NCI-H1105 (cell line): ENCODE measurements around the gene CPSF7.
A peak's percentile ranks its signal among the peaks of the same experiment; 100 is the strongest.
"Not testable (repeated sequence)": the region's sequence is repeated elsewhere in the genome, so short reads cannot be mapped to it uniquely, and the experiment has no call there.

ENCODE experiments used
- DNase-seq: peaks from one replicate; lab custom pipeline; 2025; lab: John Stamatoyannopoulos, UW

CPSF7 gene

GRCh38 chr11:61439615-61440014, 9.8 kb upstream of the CPSF7 start:
- no peak for DNase-seq

DNA sequence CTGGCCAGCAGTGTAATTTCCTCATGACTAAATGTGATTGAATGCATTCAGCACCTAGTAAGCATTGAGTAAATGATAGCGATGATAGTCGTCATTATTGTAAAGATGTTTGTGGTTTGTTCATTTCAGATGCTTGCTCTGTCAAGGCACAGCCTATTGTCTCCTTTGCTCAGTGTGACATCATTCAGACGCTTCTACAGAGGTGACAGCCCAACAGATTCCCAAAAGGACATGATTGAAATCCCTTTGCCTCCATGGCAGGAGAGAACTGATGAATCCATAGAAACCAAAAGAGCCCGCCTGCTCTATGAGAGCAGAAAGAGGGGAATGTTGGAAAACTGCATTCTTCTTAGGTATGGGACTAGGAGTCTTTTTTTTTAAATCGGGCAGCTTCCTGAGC, 7.7 kb upstream of the CPSF7 start:
- no peak for DNase-seq

DNA sequence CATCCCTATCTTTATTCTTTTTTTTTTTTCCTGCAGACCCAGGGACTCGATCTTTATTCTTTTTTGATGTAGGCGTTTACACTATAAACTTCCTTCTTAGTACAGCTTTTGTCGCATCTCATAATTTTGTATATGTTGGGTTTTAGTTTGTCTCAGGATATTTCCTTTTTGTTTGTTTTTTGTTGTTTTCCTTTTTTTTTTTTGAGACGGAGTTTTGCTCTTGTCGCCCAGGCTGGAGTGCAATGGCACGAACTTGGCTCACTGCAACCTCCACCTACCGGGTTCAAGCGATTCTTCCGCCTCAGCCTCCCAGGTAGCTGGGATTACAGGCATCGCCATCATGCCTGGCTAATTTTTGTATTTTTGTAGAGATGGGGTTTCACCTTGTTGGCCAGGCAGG, 1.1 kb upstream of the CPSF7 start:
- not testable (repeated sequence) for DNase-seq

- peak; percentile 67 for DNase-seq
Measured at GRCh38 chr11:61429346-61429690, 457 bp downstream of the CPSF7 start.

DNA sequence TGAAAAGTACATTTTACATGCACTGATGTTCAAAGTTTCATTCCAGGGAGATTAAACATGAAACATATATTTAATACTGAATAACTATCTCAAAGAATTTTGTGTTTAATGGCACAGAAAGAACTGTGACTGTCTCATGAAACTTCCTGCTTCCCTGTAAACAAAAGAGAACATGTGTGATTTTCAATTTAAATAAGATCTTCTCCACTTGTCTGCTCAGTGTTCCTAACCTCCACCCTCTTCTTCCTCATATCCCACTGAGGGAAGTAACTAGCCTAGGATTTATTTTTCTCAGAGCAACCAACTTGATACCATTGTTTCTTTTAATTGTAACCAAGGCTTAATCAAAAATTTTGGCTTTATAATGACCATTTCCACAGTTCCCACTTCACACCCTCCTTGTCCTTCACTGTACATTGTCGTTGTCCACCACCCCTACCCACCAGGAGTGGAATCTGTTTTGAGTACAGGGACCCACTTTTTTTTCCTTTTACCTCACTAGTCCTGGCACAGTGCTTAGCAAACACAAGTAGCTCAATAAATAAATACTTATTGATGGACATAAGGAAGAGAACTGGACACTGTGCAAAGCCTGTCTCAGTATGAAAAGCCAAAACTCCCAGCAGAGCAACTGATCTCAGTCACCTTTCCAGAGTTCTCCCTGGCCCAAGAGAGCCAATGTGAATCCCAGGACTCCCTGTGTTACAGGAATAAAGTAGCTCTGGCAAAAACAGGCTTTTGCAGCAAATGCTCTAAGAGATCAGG, 4.2 kb downstream of the CPSF7 start:
- DNase-seq = no peak

GRCh38 chr11:61422226-61422625, 7.5 kb downstream of the CPSF7 start:
- DNase-seq = no peak

DNA sequence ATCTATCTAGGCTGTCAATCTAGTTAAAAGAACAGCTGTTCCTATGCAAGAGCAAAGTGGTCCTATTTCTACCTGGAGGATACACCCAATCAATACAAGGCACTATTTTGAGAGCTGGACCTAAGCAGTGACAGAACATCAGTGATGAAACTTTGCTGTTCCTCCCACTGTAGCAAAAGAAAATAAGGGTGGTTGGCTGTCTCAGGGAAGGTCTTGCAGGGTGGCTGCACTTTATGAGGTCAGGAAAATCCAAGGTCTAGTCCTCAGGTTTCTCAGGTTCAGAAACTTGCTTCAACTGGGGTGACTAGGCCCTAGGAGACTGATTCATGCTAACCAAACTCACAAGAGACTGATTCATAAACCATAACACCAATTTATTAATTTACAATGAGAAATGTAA, 11.6 kb downstream of the CPSF7 start:
- no peak for DNase-seq

DNA sequence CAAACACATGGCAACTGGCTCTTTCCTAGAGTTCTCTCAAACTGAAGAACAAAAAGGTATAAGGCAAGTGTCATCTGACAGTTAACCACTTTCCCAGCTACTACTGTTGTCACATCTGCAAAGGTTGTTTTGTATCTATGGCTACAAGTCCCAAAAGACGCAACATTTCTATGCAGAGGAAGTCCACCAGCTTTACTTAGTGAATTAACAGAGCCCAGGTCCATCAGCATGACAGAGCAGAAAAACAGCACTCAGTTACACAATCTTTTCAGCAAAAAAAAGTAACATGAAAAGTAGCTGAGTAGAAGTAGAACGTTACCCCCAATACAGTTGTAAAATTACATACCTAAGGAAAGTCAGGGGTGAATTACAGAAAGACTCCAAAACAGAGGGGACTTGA, 12.1 kb downstream of the CPSF7 start:
- DNase-seq = no peak

DNA sequence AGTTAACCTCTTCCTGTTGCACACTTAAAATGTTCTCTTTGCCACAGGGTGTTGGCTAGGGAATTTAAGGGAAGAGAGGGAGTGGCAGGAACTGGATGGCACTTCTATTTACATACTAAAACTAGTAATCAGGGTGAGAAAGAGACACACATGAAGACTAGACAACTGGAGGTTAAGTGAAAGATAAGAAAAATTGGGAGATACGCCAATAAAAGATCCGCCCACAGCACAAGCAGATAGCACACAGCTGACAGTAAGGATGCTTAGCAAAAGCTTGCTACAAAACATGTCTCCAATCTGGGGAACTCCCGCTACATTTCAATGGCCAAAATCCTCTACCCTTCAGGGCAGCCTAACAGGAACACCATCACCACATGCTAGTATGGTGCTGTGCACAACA, 12.8 kb downstream of the CPSF7 start:
- DNase-seq = no peak

GRCh38 chr11:61415381-61415780, 14.4 kb downstream of the CPSF7 start:
- DNase-seq = no peak

- DNase-seq = no peak
Measured at GRCh38 chr11:61414547-61414946, 15.2 kb downstream of the CPSF7 start.

DNA sequence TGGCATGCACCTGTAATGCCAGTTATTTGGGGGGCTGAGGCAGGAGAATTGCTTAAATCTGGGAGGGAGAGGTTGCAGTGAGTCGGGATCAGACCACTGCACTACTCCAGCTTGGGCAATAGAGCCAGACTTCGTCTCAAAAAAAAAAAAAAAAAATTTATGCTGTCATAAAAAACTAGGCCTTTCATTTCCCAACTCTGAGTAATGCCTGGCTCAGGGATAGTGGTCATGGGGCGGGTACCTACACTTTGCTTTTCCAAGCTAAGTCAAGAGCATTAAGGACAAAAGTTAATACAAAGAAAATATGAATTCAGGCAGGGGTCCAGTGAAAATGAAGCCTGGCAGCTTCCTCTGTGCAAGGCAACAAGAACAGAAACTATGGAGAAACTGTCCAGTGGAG, 16.3 kb downstream of the CPSF7 start:
- no peak for DNase-seq

DNA sequence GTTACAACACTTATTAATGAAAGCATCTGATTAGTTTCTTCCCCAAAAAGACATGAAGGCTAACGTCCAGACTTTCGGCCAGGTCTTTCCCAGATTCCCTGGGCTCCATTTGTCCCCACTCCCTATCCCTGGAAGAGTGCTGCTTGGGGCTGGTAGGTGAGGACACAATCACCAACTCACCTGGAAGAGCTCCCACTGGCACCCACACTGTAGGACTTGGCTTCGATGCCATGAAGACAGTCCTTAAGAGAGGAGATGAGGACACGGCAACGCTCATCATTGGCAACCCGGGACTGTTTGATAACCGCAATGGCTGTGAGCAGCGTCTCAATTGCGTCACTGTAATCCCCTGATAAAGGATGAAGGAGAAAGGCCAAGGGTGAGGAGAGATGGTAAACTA, 18.2 kb downstream of the CPSF7 start:
- DNase-seq = no peak

DNA sequence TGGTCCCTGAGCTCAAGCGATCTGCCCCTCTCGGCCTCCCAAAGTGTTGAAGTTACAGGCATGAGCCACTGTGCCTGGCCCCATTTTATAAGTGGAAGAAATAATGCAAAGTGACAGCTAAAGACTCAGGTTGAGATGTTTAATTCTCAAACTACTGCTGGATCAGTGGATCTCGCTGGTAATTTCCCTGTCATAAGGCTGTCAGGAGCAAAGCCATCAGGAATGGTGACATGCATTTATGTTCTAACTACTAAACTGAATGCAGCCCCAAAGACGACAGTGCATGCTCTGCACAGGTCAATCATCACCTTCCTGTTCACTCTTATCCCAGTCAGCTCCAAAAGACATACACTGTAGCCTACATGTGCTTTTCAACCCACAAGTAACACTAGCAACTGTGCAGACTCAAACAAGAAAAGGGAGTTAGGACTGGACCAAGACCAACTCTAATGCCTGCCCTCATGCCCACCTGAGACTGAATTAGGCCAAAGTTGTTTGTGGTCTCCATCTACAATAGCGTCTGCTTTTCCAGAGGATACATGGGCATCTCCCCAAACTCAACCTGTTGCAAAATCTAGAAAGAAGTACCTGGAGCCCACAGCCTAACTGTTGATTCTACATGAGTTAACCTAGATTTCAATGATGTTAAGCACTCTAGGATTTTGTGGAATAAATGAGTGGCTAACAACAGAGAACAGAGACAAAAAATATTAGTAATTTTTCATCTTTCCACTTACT, 22.6 kb downstream of the CPSF7 start:
- no peak for DNase-seq

- no peak for DNase-seq
Measured at GRCh38 chr11:61406067-61406466, 23.7 kb downstream of the CPSF7 start.

- DNase-seq = no peak
Measured at GRCh38 chr11:61404641-61405040, 25.1 kb downstream of the CPSF7 start.

GRCh38 chr11:61404103-61404502, 25.7 kb downstream of the CPSF7 start:
- DNase-seq = no peak

DNA sequence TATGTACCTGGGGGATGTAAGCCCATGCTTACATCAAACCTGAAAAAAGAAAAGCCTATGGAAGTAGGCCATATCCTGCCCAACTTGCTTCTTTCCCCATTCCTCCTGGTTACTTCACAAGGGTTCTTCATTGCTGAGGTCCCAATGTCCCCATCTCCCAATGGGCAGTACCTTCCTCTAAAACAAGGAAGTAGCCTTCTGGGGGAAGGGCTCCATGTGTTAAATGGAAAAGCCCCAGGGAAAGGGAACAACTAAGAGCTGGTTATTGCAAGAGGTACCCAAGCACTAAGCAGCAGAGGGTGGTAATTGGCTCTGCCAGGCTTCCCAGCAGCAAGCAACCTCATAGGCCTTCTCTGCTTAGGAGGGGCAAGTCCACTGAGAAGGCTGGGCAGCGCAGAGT, 26.1 kb downstream of the CPSF7 start:
- DNase-seq = no peak

- DNase-seq = no peak
Measured at GRCh38 chr11:61401573-61401972, 28.2 kb downstream of the CPSF7 start.

GRCh38 chr11:61401173-61401572, 28.6 kb downstream of the CPSF7 start:
- DNase-seq = no peak

DNA sequence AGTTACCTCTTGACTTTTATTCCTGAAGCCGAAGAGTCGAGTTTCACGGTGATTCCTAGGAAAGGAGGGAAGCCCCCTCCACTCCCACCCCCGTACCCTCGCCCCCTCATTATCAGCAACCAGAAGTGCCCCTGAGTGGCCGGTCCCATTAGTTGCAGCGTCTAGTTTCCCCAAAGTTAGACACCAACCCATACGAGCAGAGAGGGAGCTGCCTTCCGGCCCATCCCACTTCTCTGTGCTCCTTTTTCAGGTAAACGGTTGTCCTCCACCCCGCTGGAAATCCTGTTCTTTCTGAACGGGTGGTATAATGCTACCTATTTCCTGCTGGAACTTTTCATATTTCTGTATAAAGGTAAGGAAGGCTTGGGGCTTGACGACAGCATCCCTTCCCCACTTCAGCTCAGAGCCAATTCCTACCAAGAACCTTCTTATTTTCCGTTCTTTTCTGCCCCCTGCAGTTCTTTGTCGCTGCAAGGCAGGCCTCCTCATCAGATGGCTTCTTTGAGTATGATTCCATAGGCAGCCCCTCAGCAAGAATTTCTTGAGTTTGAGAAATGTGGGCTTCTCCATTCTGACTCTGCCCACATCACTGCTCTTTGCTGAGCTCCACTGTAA, 36.7 kb downstream of the CPSF7 start:
- DNase-seq = no peak

GRCh38 chr11:61390161-61390560, 39.6 kb downstream of the CPSF7 start:
- DNase-seq = no peak
